HEK293 (cell line): ENCODE results near the gene ABTB2.

Experiments used
- CTCF ChIP-seq: fragments of 450-650 bp; formaldehyde crosslinking; IDR thresholded peaks from 2 replicates; pipeline ENCODE4 v1.5.1; 2016; ENCODE audit warnings: missing biosample characterization, missing genetic modification characterization
- KLF10 ChIP-seq: fragments of 450-650 bp; IDR thresholded peaks from 2 replicates; pipeline ENCODE4 v1.5.1; 2018; ENCODE audit warnings: missing biosample characterization, mild to moderate bottlenecking, missing genetic modification characterization
- YY1 ChIP-seq: fragments of 450-650 bp; formaldehyde crosslinking; IDR thresholded peaks from 2 replicates; pipeline ENCODE4 v1.5.1; 2018; ENCODE audit warnings: missing biosample characterization, missing genetic modification characterization
- ZBTB10 ChIP-seq: fragments of 450-650 bp; formaldehyde crosslinking; IDR thresholded peaks from 2 replicates; pipeline ENCODE4 v1.5.1; 2016; ENCODE audit warnings: missing biosample characterization, missing genetic modification characterization
- ZNF335 ChIP-seq: fragments of 450-650 bp; formaldehyde crosslinking; conservative IDR thresholded peaks from 2 replicates; pipeline ENCODE4 v1.5.1; 2016; ENCODE audit warnings: missing biosample characterization, missing genetic modification characterization
- ZNF391 ChIP-seq: fragments of 450-650 bp; formaldehyde crosslinking; IDR thresholded peaks from 2 replicates; pipeline ENCODE4 v1.5.1; 2016; ENCODE audit warnings: low read depth, missing biosample characterization, missing genetic modification characterization, borderline replicate concordance

GRCh38 chr11:34274712-34275398 lies 83.0 kb downstream of the ABTB2 start:
- TF ChIP-seq ZNF391 (tag by site-specific recombination) (no peak), ZNF335 (tag by site-specific recombination) (no peak), CTCF (tag by site-specific recombination) (no peak), KLF10 (tag by site-specific recombination) (no peak), YY1 (no peak), ZBTB10 (no peak)
